GM21786 (cell line): ENCODE results near the gene VTCN1.

Source experiments
- ATAC-seq: cut with Tn5 transposase; IDR thresholded peaks from one replicate; pipeline ENCODE4 v1.9.1; 2021; ENCODE audit not compliant: unreplicated experiment

VTCN1 gene

GRCh38 chr1:117210386-117210785 is 341 bp downstream of the VTCN1 start:
- no peak for ATAC-seq

DNA sequence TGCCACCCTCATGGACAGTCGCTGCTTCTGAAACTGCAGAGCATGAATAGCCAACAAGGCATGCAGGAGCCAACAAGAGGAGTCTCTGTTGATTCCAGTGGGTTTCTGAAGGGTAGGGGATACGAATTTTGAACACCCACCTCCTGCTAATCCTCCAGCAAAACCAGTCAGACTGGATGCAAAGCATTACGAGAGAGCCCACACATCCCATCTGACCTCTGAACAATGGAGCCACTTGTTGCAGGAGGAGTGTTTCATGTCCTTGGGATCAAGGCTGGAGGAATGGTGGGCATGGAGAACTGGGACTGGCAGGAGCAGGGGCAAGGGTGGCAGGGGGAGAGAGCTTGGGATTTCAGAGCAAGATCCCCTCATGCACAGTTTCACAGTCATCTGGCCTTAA is 1.6 kb downstream of the VTCN1 start:
- ATAC-seq, result no peak

GRCh38 chr1:117208580-117208979 is 2.1 kb downstream of the VTCN1 start:
- ATAC-seq, result no peak

GRCh38 chr1:117205368-117205767 is 5.4 kb downstream of the VTCN1 start:
- no peak for ATAC-seq

DNA sequence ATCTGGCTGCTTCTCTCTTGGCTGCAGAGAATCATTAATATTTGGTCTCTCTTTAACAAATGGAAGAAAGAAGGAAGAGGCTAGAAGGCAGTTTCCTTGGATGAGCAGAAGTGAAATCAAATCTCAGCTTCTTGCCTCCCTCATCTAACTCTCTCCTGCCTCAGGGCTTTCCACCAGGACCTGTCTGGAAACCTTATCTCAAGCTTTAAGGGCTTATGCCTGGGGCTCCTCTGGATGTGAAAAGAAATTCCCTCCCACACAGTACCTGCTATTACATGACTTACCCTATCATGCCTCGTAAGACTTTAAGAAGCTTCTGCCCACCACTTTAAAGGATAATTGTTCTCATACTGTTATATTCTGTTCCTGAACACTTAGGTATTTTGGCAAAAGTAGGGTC is 8.9 kb downstream of the VTCN1 start:
- ATAC-seq, result no peak

DNA sequence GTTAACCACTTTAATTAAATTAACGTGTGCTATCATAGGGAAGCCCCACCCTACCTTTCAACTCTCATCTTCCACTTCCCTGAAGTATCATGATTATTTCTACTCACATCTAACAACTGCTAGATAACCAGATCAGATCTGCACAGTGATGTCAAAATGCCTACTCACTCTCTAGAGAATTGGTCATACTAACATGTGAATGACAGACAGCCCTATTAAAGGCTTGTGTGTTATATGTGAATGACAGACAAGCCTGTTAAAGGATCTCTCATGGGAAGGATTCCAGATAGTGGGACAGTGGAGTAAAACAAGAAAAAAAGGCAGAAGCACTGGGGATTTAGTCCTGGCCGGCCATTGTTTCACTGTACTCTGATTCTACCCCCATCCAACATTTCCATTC is 12.6 kb downstream of the VTCN1 start:
- no peak for ATAC-seq

- ATAC-seq, result no peak
Measured at GRCh38 chr1:117189726-117190125, 21.0 kb downstream of the VTCN1 start.

DNA sequence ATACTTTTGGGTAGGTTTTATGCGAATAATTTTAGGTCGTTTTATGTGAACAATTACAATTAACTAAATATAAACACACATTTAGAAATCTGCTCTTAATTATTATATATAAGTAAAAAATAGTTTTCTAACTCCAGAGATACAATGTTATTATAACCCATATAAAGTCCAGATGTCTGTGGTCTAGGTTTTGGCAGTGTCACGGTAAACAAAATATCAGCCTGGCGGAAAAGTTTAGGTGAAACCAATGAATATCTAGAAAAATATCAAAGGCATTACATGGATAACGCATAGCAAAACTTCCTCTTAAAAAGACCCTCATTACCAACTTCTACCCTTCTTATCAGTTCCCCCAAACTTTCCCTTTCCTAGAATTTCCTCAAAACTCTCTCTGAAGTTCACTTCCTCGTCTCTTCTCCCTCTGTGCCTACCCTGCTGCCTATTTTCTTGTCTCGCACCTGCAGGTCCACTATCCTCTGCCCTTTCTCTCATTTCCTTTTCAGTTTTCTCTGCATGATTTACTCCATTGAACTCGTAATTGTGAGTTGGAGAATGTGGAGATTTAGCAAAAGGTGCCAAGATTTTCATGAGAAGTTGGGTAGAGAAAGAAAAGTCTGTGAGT is 21.8 kb downstream of the VTCN1 start:
- ATAC-seq, result no peak

- no peak for ATAC-seq
Measured at GRCh38 chr1:117188170-117188815, 22.4 kb downstream of the VTCN1 start.

DNA sequence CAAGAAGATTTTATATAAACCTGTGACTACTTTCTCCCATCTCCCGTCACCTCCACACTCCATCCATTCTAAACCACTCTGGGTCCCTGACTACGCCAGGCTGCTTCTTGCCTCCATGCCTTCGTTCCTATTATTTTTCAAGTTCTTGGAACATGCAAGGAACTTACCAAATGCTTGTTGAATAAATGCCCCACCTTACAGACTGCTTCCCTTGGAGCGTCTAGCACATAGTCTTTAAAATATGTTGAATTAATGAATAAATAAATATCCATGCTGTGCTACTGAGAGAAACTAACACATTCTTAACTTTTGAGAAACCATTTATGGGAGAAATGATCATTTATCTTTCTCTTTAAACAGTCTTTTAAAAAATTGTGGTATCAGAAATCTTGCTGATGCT is 27.6 kb downstream of the VTCN1 start:
- no peak for ATAC-seq

GRCh38 chr1:117182319-117182718 is 28.4 kb downstream of the VTCN1 start:
- ATAC-seq, result no peak

DNA sequence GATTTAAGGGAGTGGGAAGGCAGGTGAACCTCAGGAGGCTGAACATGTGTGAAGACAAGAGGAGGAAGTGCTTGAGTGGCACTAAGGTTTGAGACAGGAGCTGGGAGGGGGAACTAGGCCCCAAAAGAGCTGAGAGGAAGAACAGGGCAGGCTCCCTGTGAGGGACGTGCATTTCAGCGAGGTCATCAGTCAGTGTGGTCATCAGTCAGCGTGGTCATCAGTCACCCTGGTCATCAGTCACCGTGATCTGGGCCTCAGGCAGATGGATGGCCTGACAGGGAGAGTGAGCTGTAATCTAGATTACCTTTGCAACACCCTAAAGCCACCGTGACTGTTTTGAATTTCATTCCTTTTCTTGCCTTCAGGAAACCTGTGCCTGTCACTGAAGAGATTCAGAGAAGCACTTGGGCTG is 29.1 kb downstream of the VTCN1 start:
- no peak for ATAC-seq

GRCh38 chr1:117180147-117180967 is 30.4 kb downstream of the VTCN1 start:
- no peak for ATAC-seq

- ATAC-seq, result no peak
Measured at GRCh38 chr1:117179471-117179870, 31.3 kb downstream of the VTCN1 start.

GRCh38 chr1:117178756-117179155 is 32.0 kb downstream of the VTCN1 start:
- no peak for ATAC-seq

GRCh38 chr1:117177376-117177775 is 33.4 kb downstream of the VTCN1 start:
- no peak for ATAC-seq

- no peak for ATAC-seq
Measured at GRCh38 chr1:117176579-117176978, 34.1 kb downstream of the VTCN1 start.

DNA sequence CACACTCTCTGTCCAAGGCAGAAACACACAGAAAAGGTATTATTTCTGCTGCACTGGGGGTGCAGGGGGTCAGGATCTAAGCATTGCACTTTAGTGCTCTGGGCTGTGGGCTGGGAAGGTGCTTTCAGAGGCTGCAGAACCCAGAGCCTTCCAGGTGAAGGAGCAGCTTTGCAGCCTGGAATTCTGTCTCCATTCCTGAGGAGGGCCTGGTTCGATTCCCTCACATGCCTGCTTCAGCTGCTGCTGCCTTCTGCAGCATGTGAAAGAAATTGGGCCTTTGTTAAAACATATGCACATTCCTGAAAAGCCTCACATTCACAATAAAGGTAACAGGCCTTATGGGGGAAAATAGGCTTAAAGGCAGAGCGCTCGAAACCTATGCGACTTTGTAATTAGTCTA is 35.9 kb downstream of the VTCN1 start:
- ATAC-seq, result no peak

DNA sequence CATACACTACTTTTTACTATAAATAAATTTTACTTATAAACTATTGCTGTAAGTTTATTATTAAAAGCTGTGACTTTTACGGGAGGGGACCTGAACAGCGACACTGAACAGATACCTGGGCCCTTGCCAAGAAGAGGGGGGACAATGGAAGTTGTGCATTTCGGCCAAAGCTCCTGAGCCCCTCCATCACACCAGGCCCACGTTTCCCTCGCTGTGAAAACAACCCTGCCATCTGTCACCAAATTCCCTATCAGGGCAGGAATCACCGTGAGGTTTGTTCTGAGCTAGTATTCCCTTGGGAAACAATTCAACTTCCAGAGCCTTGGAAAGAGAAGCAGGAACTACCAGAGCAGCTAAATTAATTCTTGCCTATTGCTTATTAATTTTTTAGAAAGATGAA is 37.0 kb downstream of the VTCN1 start:
- no peak for ATAC-seq

DNA sequence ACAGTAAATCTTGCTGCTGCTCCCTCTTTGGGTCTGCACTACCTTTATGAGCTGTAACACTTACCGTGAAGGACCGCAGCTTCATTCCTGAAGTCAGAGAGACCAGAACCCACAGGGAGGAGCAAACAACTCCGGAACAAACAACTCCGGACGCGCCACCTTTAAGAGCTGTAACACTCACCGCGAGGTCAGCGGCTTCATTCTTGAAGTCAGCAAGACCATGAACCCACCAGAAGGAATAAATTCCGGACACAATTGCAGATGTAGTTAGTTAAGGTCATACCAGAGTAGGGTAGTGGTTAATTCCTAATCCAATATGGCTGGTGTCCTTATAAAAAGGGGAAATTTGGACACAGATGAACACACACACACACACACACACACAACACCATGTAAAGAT is 37.7 kb downstream of the VTCN1 start:
- ATAC-seq, result no peak

GRCh38 chr1:117171900-117172511 is 38.7 kb downstream of the VTCN1 start:
- ATAC-seq, result no peak
